Bone marrow (tissue), 2 donors: Measurements from ENCODE around the gene AHI1.
"Not testable (repeated sequence)": the region's sequence is repeated elsewhere in the genome, so short reads cannot be mapped to it uniquely, and the experiment has no call there.

ENCODE experiments used
- DNase-seq, 2 donors: peaks; one replicate each; lab custom pipeline; 2025; lab: John Stamatoyannopoulos, UW

The AHI1 gene

DNA sequence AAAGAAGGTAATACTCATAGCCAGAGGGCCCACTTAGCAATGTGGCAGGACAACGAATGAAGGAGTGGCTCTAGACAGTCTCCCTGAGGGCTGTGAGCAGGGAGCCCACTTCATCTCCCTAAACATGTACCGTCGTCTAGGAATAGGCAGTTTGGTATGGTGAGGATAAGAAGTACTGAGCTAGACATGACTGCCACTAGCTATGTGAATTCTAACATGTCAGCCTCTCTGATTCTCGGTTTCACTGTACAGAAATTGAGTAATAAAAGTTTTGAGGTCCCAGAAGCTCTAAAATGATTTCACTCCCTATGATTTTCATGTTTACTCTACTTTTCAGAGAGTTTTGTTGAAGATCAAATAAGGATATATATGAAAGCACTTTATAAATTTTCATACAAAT, 107.1 kb downstream of the AHI1 start:
- no peak for DNase-seq

DNA sequence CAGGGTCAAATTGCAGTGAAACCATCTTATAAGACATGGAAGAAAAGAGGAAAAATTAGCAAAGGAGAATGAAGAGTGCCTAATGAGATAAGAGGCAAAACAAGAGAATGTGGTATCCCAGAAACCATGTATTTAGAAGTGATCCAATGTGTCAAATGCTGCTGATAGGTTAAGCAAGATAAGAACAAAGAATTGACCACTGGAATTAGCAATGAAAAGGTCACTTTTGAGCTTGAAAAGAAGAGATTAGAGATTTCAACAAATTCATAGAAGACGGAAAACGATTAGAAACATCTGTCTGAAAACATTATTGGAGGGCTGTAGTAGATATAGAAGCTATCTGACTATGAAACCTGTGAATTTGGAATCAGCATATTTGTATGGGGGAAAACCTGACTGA, 112.2 kb downstream of the AHI1 start:
- DNase-seq, result no peak

DNA sequence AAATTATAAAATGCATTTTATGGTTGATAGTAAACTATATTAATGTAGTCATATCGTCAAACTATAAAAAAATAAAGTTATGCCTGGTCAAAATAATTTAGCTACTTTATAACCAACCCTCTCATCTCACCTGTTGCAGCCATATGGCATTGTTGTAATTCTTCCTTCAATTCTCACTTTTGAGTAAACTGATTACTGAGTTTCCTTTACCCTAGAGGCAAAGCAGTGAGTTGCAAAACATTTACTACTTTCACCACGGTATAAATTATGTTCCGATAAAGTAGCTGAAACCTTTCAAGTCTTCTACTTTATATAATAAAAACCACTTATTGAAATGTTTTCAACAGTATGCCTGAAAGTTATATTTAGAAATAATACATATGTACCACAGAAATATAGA, 113.8 kb downstream of the AHI1 start:
- DNase-seq, result no peak

DNA sequence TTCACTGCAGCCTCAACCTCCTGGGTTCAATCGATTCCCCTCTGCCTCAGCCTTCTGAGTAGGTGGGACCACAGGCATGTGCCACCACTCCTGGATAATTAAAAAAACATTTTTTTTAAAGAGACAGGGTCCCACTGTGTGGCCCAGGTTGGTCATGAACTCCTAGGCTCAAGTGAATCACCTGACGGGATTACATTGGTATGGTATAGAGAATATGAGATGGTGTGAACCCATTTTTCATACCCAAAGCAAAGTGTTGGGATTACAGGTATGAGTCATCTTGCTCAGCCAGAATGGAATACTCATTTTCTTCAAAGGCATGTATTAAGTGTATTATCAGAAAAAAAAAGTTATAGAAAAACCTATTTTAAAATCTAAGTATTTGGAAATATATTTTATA, 114.2 kb downstream of the AHI1 start:
- DNase-seq, result no peak

DNA sequence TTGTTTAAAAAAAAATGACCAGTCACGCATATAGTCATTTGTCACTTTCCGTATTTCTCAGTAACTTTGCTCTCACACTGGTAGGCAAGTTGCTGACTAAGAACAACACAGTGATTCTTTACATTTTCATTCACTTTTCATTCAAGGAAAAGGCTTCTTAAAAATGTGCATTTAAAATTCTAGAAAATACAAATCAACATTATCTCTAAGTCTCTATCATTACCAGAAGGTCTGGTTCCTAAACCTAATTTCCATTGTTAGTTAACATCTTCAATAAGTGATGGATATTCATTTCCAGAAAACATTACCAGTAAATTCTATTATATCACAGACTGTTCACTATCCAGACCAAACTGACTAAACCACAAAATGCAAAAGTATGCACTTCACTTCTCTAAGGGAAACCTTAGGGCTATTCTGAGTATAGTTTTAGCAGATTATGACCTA, 115.3 kb downstream of the AHI1 start:
- DNase-seq, result no peak

DNA sequence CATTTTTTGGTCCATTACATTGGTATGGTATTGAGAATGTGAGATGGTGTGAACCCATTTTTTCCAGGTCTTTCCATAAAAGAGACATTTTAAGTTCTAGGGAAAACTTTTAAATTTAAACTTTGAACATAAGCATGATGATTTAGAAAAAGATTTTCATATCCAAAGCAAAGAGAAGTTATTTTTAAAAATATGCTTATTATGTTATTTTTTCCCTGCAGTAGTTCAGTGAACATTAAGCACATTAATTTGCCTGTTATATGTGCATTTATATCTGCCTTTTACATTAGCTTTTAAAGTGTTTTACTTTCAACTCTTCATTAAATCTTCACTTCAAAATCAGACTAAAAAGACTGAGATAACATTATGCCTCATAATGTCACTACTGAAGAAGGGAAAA, 116.7 kb downstream of the AHI1 start:
- DNase-seq, result no peak

DNA sequence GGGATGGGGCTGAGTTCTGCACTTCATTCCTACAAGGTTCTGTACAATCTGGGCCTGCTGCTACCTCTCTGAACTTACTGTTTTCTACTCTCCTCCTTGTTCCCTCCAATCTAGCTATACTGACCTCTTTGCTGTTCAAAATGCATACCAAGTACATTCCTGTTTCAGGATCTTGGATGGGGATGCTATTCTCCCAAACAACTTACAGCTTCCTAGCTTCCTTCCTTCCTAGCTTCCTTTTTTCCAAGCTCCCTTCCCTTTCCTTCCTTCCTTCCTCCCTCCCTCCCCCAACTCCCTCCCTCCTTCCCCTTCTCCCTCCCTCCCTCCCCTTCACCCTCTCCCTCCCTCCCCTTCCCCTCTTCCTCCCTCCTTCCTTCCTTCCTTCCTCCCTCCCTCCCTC, 117.9 kb downstream of the AHI1 start:
- DNase-seq, result no peak

DNA sequence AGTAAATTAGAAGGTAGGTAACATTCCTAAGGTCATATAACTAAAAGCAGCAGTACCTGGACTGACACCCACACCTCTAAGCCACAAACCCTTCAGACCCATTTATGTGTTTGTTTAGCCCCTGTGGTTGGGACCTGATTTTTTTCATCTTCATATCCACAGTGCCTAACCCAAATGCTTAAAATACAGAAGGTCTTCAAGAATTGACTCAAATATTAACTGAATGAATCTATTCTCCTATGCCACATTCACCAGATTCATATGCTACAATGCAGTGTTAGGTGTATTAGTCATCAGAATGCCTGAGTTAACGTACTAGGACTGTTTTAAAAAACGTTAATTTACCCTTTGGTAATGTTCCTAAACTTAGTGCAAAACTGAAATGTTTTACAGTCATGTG, 124.8 kb downstream of the AHI1 start:
- no peak for DNase-seq

DNA sequence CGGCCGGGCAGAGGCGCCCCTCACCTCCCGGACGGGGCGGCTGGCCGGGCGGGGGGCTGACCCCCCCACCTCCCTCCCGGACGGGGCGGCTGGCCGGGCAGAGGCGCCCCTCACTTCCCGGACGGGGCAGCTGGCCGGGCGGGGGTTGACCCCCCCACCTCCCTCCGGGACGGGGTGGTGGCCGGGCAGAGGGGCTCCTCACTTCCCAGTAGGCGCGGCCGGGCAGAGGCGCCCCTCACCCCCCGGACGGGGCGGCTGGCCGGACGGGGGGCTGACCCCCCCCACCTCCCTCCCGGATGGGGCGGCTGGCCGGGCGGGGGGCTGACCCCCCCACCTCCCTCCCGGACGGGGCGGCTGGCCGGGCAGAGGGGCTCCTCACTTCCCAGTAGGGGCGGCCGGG, 133.9 kb downstream of the AHI1 start:
- DNase-seq, result not testable (repeated sequence)

DNA sequence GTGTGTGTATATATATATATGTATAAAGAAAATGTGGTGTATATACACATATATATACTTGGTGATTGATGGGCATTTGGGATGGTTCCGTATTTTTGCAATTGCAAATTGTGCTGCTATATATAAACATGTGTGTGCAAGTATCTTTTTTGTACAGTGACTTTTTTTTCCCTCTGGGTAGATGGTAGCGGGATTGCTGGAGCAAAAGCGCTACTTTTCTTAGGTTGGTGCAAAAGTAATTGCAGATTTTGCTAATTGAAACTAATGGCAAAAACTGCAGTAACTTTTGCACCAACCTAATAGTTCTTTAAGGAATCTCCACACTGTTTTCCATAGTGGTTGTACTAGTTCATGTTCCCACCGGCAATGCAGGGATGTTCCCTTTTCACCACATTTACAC, 135.4 kb downstream of the AHI1 start:
- no peak for DNase-seq

DNA sequence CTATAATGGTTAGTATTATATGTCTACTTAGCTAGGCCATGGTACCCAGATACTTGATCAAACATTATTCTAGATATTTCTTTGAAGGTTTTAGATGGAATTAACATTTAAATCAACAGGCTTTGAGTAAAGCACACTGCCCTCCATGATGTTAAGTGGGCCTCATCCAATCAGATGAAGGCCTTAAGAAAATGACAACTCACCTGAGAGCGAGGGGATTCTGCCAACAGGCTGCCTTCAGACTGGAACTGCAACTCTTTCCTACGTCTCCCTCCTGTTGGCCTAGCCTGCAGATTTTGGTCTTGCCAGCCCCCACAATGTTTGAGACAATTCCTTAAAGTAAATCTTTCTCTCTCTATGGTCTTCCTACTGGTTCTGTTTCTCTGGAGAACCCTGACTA, 137.3 kb downstream of the AHI1 start:
- DNase-seq, result no peak

DNA sequence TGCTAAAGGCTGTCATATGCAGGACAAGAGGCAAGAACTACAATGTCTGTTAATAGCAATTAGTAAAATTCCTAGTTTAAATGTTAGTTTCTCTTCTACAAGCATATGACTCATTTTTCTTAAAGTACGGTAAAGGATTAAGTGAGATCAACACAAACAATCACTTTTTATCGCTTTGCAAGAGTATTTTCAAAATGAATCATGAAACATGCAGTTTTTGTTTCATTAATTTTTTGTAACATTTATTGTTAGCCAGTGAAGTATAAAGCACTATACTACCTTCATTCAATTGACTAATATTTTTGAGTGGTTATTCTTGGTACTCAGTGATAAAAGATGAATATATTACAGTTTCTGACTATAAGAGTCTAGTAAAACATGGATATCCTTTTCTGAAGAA, 138.6 kb downstream of the AHI1 start:
- DNase-seq, result no peak

DNA sequence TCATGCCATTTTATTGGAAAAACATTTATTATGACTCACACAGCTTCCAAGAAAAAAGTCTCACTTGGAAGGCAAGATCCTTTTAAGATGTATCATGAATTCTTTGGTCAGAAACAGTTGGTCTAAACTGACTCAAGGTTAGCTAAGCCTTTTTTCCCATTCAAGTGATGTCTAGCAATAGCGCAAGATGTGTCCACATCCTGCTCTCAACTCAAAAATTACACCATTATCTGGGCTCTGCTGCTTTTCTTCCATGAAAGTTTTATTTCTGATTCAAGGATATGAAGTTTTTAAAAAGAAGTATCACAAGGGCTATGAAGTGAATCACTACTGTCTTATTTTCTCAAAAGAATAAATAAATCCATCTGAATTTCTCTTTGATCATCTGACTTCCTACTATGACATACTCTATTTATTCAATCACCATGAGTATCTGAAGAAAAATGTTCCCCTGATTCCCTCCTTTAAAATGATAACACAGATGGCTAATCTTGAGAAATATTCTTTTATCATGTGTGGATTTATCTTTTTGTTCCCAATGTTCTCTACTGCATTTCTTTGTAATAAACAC, 139.2 kb downstream of the AHI1 start:
- no peak for DNase-seq

DNA sequence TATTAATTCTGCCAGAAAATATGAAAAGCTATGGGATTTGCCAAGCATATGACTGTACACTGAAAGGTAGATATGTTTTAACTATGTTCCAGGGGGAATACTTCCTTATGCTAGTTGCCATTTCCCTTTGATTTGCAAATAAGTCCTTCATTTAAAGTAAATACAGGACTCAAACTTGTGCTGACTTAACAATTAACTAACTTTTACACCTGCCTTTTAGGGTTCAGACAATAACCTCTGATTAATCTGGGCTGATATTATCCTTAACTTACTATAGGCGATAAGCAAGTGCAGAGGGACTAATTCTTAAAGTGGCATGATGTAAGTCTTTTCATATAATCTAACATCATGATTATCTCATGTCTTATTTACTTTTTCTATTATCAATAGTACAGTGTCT, 143.1 kb downstream of the AHI1 start:
- DNase-seq, result no peak

DNA sequence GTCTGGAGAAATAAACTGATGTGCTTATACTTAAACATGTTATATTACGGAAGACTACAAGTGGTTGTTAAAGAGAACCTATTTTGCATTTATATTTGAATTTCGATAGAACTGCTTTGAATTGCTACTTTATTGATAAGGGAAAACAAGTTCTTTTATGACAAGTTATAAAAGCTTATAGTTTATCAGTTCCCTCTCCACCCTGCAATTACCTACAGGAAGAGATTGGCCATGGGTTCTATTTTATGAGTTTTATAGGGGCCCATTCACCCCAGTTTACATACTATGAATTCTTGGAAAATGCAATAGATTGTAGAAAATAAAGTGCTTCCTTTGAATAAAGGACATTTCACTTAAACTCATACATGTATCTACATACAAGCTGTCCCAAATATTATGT, 144.4 kb downstream of the AHI1 start:
- no peak for DNase-seq

DNA sequence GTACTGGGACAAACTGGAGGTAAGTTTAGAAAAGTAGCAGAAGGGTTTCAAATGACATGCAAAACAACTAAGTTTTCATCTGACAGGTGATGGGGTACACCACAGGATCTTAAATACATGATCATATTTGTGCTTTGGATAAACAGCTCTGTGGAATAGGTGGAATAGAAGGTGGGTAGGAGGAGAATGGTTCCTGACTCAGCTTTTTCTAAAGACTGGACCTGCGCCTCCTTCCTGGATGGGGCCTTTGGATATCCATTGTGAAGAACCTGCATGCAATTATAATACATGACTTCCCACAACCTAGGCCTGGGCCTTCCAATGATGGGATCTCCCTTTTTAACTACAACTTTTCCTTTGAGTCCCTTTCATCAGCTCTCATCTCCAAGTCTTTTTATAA, 145.9 kb downstream of the AHI1 start:
- DNase-seq, result no peak

DNA sequence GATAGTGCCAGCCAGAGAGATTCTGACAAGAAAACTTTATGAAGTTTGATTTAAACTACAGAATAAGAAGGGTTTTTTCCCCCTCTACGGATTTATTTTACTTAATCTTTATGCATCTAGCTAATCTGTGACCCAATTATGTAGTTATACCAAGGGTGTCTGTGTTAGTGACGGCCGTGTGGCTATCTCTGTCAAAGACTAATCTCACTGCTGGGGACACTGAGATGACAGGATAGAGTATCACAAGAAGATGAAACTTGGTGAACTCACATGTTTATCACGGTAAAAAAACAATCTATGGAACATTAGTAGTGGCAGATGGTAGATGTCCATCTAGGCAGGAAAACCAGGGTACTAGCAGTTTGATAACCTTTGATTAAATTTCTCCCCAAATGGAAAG, 149.7 kb downstream of the AHI1 start:
- no peak for DNase-seq

DNA sequence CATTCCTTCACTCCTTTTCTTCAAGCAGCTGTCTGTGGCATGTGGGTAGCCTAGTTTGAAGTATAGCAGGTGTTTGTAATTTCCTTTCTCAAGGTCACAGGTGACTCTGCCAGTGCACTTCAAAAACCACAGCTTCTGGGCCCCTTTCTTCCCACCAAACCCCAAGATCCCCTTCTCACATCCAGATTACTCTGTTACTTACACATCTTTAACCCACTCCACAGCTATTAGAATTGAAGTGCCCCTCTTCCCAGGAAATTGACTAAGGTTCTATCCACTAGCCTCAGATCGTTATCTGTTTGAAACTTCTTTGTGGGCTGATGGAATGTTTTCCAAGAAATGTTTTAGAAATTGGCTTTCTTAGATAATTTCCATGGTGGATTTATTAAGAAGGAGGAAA, 150.8 kb downstream of the AHI1 start:
- DNase-seq, result no peak

DNA sequence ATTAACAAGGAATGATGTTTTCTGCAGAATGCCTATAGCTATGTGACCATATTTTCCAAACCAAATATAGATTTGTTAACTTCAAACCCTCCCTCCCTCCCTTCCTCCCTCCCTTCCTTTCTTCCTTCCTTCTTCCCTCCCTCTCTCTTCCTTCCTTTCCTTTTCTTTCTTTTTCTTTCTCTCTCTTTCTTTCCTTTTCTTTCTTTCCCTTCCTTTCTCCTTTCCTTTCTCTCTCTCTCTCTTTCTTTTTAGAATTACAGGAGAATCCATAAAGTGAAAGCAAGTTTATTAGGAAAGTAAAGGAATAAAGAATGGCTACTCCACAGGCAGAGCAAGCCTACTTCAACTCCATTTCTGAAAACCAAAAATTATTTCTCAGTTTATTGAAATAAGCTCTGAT, 153.0 kb downstream of the AHI1 start:
- DNase-seq, result no peak

DNA sequence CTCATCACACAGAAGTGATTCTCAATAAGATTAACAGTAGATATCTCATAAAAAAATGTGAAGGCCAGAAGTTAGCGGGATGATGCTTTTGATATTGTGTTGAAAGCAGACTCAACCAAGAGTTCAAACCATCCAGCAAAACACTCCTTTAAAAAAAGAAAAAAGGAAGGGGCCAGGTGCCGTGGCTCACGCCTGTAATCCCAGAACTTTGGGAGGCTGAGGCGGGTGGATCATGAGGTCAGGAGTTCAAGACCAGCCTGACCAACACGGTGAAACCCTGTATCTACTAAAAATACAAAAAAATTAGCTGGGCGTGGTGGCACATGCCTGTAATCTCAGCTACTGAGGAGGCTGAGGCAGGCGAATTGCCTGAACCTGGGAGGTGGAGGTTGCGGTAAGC, 157.6 kb downstream of the AHI1 start:
- DNase-seq, result not testable (repeated sequence)

DNA sequence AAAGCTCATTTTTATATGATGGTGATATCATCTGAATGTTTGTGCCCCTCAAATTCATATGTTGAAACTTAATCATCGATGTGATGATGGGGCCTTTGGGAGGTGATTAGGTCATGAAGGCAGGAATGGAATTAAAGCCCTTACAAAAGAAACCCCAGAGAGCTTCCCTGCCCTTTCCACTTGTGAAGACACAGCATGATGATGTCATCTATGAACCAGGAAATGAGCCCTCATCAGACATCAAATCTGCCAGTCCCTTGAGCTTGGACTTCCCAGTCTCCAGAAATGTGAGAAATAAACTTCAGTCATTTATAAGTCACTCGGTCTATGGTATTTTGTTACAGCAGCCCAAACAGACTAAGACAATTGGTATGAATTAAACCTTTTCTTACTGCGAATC, 163.4 kb downstream of the AHI1 start:
- DNase-seq, result no peak

DNA sequence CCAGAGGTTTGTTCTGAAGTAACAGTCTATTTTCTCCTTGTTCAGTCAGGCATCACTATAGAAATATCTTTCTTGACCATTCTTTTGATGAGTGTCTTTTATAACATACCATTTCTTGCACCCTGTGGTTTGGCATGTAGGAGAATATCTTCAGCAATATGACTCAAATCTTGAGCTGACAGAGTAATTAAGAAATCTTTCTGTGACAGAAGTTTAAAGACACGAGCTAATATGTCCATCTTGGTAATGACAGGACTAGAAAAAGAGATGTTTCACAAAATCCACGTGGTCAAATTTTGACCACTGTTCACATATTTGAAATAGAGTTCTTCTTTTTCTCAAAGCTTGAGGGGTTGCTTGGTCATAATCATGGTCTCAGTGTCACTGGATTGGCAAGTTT, 166.5 kb downstream of the AHI1 start:
- DNase-seq, result no peak

DNA sequence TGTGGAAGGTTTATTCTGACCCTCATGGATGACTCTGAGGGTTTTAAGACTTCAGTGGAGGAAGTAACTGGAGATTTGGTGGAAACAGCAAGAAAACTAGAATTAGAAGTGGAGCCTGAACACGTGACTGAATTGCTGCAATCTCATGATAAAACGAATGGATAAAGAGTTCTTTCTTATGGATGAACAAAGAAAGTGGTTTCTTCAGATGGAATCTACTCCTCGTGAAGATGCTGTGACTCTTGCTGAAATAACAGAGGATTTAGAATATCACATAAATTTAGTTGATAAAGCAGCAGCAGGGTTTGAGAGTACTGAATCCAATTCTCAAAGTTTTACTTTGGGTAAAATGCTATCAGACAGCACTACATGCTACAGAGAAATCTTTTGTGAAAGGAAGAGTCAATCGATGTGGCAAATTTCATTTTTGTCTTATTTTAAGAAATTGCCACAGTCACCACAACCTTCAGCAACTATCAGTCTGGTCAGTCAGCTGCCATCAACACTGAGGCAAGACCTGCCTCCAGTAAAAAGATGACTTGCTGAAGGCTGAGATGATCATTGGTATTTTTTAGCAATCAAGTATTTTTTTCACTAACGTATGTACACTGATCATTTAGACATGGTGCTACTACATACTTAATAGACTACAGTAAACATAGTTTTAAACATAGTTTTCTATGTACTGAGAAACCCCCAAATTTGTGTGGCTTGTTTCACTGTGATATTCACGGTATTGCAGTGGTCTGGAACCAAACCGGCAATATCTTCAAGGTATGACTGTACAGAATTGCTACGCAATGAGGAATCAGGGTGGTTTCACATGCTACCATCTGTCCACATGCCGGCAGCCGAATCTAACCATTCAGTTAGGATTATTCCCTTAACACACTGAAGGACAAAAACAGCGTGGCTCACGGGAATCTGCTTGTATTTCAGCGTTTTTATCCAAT, 167.4 kb downstream of the AHI1 start:
- no peak for DNase-seq

DNA sequence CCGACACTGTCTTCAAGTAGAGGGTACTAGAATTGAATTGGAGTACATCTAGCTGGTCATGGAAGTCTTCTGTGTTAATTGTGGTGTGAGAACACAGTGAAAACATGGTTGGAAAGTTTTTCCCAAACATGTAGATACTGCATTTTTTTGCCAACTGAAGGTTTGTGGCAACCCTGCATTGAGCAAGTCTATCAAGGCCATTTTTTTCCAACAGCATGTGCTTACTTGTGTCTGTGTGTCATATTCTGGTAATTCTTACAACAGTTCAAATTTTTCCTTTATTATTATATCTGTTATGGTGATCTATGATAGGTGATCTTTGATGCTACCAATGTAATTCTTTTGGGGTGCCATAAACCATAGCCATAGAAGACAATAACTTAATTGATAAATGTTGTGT, 169.4 kb downstream of the AHI1 start:
- DNase-seq, result no peak
